ENCODE results near the gene PLCG2. TPM values are rescaled to one million over a fixed set of nuclear protein-coding genes. Genes with fewer than 3 reads are reported as not detected.

Gene PLCG2
- total and polyA plus RNA-seq, 2 experiments from 2014 or later: 3.5 to 10.4 TPM

DNA sequence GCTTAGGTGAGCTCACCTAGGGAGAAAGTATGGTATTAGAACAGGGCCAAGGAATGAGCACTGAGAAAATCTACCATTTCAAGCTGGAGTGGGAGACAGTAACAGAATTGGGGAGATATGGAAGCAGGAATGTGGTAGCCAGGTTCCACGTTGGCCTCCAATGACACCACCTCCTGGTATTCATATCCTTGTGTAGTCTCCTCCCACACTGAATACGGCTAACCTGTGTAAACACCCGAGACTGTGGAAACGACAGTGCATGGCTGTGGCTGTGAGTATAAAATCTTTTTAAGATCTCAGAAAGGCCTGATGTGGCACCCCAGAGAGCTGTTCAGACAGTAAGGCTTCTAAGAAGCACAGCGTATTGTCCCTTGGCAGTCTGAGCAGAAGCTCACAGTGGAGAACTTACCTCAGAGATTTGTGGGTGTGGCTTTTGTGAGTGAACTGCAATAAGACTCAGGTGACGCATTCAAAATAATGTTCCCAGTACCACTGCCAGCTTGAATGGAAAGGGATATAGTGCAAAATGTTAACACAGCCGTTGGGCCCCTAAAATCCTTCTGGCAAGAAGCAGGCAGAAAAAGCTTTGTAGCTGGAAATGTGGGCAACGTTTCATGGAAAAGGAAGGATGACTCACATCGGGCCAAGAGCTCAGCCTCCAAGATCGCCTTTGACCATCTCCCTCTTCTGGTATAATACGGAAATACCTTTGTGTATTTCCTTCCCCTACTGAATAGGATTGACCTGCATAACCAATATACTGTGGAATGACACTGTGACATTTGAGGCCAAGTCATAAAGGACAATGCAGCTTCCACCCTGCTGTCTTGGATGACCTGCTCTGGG, 217.8 kb downstream of the PLCG2 start:
- peak; percentile 2 to 70 for DNase-seq (ENCODE audit: low read depth in 1 of 2, low spot score in 1 of 2)
- Histone ChIP-seq H3K36me3 (no peaks in the 10 kb centered on the region), H3K9me3 (ENCODE audit: low read depth) (no peaks in the 10 kb centered on the region), H3K4me1 (ENCODE audit: low read depth) (no peaks in the 10 kb centered on the region), H3K4me3 (no peak overlapping the region), H3K27me3 (no peaks in the 10 kb centered on the region), H3K27ac (no peak overlapping the region)
- TF ChIP-seq, protein P1, sequence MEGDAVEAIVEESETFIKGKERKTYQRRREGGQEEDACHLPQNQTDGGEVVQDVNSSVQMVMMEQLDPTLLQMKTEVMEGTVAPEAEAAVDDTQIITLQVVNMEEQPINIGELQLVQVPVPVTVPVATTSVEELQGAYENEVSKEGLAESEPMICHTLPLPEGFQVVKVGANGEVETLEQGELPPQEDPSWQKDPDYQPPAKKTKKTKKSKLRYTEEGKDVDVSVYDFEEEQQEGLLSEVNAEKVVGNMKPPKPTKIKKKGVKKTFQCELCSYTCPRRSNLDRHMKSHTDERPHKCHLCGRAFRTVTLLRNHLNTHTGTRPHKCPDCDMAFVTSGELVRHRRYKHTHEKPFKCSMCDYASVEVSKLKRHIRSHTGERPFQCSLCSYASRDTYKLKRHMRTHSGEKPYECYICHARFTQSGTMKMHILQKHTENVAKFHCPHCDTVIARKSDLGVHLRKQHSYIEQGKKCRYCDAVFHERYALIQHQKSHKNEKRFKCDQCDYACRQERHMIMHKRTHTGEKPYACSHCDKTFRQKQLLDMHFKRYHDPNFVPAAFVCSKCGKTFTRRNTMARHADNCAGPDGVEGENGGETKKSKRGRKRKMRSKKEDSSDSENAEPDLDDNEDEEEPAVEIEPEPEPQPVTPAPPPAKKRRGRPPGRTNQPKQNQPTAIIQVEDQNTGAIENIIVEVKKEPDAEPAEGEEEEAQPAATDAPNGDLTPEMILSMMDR (IDR thresholded peaks at IDR 0.05; ENCODE audit: low read depth, low read length): peak; percentile 19

DNA sequence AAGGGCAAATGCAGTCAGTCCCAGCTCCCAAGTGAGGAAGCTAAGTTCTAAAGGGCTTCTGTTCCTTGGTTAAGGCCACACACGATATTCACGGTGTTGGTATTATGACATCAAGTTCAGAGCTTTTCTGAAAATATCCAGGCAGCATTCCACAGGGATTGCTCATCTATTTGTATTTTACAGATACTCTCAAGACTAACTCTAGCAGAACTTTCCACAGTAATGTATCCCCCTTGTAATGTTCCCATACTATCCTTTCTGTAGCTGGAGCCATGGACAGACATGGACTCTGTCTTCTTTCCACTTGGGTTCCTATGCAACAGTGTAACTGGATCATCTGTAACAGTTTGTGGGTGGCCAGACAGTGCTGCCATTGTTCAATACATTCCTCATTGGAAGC, 218.6 kb downstream of the PLCG2 start:
- no peaks in the 10 kb centered on the region for H3K4me1 ChIP-seq (ENCODE audit: low read depth)
- H3K27ac ChIP-seq: no peak overlapping the region
- no peaks in the 10 kb centered on the region for H3K36me3 ChIP-seq
- no peaks in the 10 kb centered on the region for H3K9me3 ChIP-seq (ENCODE audit: low read depth)
- H3K4me3 ChIP-seq: no peak overlapping the region
- peak in 1 of 2 donors; percentile 89 for DNase-seq (ENCODE audit: low read depth in 1 of 2, low spot score in 1 of 2)
- TF ChIP-seq, protein P1 (IDR thresholded peaks at IDR 0.05; ENCODE audit: low read depth, low read length): no peak
- H3K27me3 ChIP-seq: no peaks in the 10 kb centered on the region

DNA sequence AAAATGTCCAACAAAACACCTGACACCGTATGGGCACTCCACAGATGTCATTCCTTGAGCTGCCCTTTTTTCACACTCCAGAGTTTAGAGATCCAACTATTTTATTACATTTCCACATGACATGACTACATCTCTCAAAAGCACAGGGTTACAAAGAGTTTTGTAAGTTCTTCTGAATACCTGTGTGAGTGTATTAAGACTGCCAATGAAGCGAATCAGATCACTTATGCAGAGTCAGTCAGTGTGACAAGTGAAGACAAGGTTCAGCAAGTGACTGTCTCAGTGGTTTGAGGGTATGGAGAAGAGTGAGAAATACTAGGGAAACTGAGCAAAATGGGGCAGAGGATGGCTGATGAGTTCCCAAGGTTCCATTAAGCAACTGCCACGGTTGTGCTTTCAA, 223.7 kb downstream of the PLCG2 start:
- Histone ChIP-seq H3K27ac (no peak overlapping the region), H3K9me3 (ENCODE audit: low read depth) (no peaks in the 10 kb centered on the region), H3K4me3 (no peak overlapping the region), H3K36me3 (no peaks in the 10 kb centered on the region), H3K27me3 (no peaks in the 10 kb centered on the region), H3K4me1 (ENCODE audit: low read depth) (no peaks in the 10 kb centered on the region)
- DNase-seq (ENCODE audit: low read depth in 1 of 2, low spot score in 1 of 2): no peak
- TF ChIP-seq, protein P1 (IDR thresholded peaks at IDR 0.05; ENCODE audit: low read depth, low read length): no peak

DNA sequence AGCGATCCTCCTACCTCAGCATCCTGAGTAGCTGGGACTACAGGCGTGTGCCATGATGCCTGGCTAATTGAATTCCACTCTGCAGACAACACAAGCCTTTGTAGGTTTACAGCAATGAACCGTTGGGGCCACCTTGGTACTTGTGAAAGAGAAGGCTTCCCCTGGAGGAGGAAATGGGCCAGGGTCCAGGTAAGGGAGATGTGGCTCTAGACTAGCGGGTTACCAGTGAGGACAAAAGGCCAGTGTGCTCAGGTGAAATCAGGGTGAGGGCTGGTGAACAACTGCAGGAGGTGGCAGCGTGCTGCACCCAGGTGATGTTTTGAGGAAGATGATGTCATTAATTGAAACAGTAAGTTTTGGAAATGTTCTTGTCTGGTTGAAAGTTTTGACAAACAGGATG, 225.5 kb downstream of the PLCG2 start:
- H3K27me3 ChIP-seq: no peaks in the 10 kb centered on the region
- no peak overlapping the region for H3K27ac ChIP-seq
- no peaks in the 10 kb centered on the region for H3K9me3 ChIP-seq (ENCODE audit: low read depth)
- no peaks in the 10 kb centered on the region for H3K4me1 ChIP-seq (ENCODE audit: low read depth)
- DNase-seq (ENCODE audit: low read depth in 1 of 2, low spot score in 1 of 2): no peak
- TF ChIP-seq, protein P1 (IDR thresholded peaks at IDR 0.05; ENCODE audit: low read depth, low read length): no peak
- H3K4me3 ChIP-seq: no peak overlapping the region
- H3K36me3 ChIP-seq: no peaks in the 10 kb centered on the region

DNA sequence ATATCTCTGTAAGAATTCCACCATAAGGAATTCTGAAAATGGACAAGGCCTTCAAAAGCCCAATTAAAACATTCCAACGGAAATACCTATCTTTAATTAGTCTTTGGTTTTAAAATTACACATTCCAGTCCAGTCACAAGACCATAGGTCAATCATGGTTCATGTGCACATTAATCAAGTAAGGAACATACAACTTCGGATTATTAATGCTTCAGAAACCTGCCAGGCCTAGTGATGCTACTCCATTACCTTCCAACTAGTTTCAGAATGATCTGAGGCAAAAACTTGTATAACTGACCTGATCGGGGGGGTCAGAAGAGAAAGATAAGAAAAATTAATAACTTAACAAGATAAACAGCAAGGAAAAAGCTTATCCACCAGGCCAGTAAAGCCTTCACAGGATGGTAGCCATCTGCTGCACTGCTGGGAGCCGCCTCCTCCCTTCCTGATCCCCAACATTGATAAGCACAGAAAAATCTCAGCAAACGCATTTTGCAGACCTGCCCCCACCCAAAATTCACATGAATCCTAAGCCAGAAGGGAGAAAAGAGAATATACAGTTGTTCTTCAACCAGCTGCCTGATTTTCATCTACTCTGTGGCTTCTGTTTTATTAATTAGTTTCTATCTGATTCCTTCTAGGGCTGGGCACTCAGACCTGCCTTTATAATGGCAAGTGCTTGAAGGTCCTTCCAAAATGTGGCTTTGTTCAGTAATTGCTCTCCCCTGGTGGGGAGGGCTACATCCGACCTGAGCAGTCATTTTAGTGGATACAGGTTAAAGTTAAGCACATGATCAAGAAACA, 226.1 kb downstream of the PLCG2 start:
- Histone ChIP-seq H3K36me3 (no peaks in the 10 kb centered on the region), H3K4me3 (no peak overlapping the region), H3K4me1 (ENCODE audit: low read depth) (no peaks in the 10 kb centered on the region), H3K27me3 (no peaks in the 10 kb centered on the region), H3K27ac (no peak overlapping the region), H3K9me3 (ENCODE audit: low read depth) (no peaks in the 10 kb centered on the region)
- TF ChIP-seq, protein P1 (IDR thresholded peaks at IDR 0.05; ENCODE audit: low read depth, low read length): no peak
- no peak for DNase-seq (ENCODE audit: low read depth in 1 of 2, low spot score in 1 of 2)

All from cardiac muscle cell (in vitro differentiated cells and primary cell).